GM23338 (cell line): ENCODE data around the gene CCDC186.

Source experiments
- CREB1 ChIP-seq: fragments of 250-450 bp; sonication (Bioruptor Pico); IDR thresholded peaks from 2 replicates; pipeline ENCODE4 v1.5.0; 2020; ENCODE audit warnings: low read depth, mild to moderate bottlenecking, moderate library complexity
- CTCF ChIP-seq, 2 experiments: fragments of 200-600 bp in 1 of 2; sonication (generic) in 1 of 2; conservative IDR thresholded peaks; 2 replicates each; pipeline versions ENCODE4 v1.5.1 to v1.6.1; 2016 to 2017; ENCODE audit warnings: antibody characterized with exemption in 2 of 2, low read depth in 2 of 2, mild to moderate bottlenecking in 2 of 2, moderate library complexity in 1 of 2
- EZH2 ChIP-seq: fragments of 200-600 bp; sonication (generic); IDR thresholded peaks from one replicate; pipeline ENCODE4 v1.8.0; 2017; ENCODE audit warnings: antibody characterized with exemption, mild to moderate bottlenecking, low read depth; ENCODE audit not compliant: unreplicated experiment
- EZH2phosphoT487 ChIP-seq: fragments of 200-600 bp; sonication (generic); IDR thresholded peaks from one replicate; pipeline ENCODE4 v1.8.1; 2018; ENCODE audit warnings: antibody characterized with exemption; ENCODE audit not compliant: unreplicated experiment
- JUNB ChIP-seq: IDR thresholded peaks from one replicate; pipeline ENCODE4 v1.6.1; 2016; ENCODE audit warnings: antibody characterized with exemption; ENCODE audit not compliant: unreplicated experiment
- NANOG ChIP-seq: IDR thresholded peaks from 2 replicates; pipeline ENCODE4 v1.6.1; 2016; ENCODE audit warnings: antibody characterized with exemption, borderline replicate concordance
- POLR2AphosphoS5 ChIP-seq: IDR thresholded peaks from 2 replicates; pipeline ENCODE4 v1.6.1; 2016; ENCODE audit warnings: antibody characterized with exemption, low read depth
- STAT1 ChIP-seq: IDR thresholded peaks from one replicate; pipeline ENCODE4 v1.6.1; 2016; ENCODE audit warnings: antibody characterized with exemption; ENCODE audit not compliant: unreplicated experiment
- TF ChIP-seq, protein P1 (sequence below): IDR thresholded peaks from one replicate; pipeline ENCODE4 v1.6.1; 2018; ENCODE audit warnings: antibody characterized with exemption; ENCODE audit not compliant: unreplicated experiment

DNA sequence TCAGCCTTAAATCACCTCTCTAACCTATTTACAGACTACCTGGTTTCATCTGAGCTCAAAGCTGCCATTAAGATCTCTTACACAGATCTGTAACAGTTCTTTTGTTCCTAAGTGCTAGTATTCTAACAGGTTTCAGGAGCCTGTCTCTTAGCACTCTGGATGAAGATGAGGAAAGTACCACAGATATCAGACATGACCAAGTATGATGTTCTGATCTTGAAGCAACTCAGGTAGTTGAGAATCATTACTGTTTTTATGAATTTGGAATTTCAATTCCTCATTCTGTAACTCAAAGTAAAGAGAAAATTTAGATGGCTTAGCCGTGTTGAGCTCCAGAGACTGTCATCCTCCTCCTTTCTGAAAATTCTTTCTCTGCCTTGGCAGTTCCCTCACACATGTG is 30.8 kb downstream of the CCDC186 start:
- TF ChIP-seq EZH2 (no peak), POLR2AphosphoS5 (no peak), CREB1 (CRISPR knock-in tag) (no peak), CTCF (conservative IDR thresholded peaks at IDR 0.05; ENCODE audit: low read depth in 2 of 2) (no peak), EZH2phosphoT487 (no peak), NANOG (no peak), JUNB (no peak), STAT1 (no peak)
- TF ChIP-seq, protein P1, sequence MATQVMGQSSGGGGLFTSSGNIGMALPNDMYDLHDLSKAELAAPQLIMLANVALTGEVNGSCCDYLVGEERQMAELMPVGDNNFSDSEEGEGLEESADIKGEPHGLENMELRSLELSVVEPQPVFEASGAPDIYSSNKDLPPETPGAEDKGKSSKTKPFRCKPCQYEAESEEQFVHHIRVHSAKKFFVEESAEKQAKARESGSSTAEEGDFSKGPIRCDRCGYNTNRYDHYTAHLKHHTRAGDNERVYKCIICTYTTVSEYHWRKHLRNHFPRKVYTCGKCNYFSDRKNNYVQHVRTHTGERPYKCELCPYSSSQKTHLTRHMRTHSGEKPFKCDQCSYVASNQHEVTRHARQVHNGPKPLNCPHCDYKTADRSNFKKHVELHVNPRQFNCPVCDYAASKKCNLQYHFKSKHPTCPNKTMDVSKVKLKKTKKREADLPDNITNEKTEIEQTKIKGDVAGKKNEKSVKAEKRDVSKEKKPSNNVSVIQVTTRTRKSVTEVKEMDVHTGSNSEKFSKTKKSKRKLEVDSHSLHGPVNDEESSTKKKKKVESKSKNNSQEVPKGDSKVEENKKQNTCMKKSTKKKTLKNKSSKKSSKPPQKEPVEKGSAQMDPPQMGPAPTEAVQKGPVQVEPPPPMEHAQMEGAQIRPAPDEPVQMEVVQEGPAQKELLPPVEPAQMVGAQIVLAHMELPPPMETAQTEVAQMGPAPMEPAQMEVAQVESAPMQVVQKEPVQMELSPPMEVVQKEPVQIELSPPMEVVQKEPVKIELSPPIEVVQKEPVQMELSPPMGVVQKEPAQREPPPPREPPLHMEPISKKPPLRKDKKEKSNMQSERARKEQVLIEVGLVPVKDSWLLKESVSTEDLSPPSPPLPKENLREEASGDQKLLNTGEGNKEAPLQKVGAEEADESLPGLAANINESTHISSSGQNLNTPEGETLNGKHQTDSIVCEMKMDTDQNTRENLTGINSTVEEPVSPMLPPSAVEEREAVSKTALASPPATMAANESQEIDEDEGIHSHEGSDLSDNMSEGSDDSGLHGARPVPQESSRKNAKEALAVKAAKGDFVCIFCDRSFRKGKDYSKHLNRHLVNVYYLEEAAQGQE = no peak
